Dendritic cell treated with granulocyte-macrophage colony-stimulating factor and Interleukin-4, amounts not matched to agents 40 ng/mL and 50 ng/mL, for 4 days (primary cell): ENCODE data around the gene CHST5.
"Not testable (repeated sequence)": the region's sequence is repeated elsewhere in the genome, so short reads cannot be mapped to it uniquely, and the experiment has no call there.

Source experiments
- H3K27ac Mint-ChIP-seq: one replicate; pipeline ENCODE4 v1.8.0; 2022; ENCODE audit warnings: mild to moderate bottlenecking, mixed read lengths
- H3K27me3 Mint-ChIP-seq: one replicate; pipeline ENCODE4 v1.8.0; 2022; ENCODE audit warnings: mild to moderate bottlenecking, mixed read lengths
- H3K36me3 Mint-ChIP-seq: one replicate; pipeline ENCODE4 v1.8.0; 2022; ENCODE audit warnings: low read depth, mixed read lengths
- H3K4me1 Mint-ChIP-seq: one replicate; pipeline ENCODE4 v1.8.0; 2022; ENCODE audit warnings: low read depth, mixed read lengths
- H3K4me3 Mint-ChIP-seq: one replicate; pipeline ENCODE4 v1.8.0; 2022; ENCODE audit warnings: mild to moderate bottlenecking, moderate library complexity, mixed read lengths
- H3K9me3 Mint-ChIP-seq: one replicate; pipeline ENCODE4 v1.8.0; 2022; ENCODE audit warnings: mixed read lengths
- intact Hi-C: fragments of 100-400 bp; cut with micrococcal nuclease; formaldehyde crosslinking; loops from one replicate; pipeline ENCODE4 v1.15.0; 2022

Gene CHST5

DNA sequence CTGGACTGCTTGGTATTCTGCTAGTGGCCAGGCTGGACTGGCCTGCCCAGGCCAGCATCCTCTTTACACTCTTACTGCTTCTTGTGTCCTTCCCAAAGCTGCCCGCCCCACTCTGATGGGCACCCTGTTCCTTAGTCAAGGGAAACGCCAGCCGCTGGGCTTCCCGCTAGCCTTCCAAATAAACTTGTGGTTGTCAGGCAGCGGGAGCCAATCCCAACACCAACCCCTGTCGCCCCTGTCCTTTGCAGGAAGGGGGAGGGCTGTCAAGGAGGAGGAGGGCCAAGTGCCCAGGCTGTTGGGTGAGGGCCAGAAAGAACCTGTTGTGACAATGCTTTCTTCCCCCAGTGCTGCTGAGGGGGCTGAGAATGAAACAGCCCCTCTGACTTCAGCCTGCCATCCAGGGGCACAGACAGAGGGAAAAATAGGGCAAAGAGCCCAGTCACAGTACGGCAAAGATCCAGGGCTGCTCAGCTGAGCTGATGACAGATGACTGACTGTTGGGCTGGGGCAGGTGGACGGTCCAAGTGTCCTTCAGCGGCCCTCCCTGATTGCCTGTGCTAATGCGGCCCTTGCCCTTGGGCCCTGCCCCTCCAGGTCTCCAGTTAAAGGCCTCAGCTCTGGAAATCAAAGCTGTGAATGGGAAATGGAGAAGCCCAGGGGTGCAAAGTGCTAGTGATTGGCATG is 3.1 kb upstream of the CHST5 start:
- H3K27ac Mint-ChIP-seq, H3K9me3 Mint-ChIP-seq, H3K36me3 Mint-ChIP-seq, intact Hi-C loops, H3K4me1 Mint-ChIP-seq, H3K27me3 Mint-ChIP-seq, H3K4me3 Mint-ChIP-seq: not testable (repeated sequence)

DNA sequence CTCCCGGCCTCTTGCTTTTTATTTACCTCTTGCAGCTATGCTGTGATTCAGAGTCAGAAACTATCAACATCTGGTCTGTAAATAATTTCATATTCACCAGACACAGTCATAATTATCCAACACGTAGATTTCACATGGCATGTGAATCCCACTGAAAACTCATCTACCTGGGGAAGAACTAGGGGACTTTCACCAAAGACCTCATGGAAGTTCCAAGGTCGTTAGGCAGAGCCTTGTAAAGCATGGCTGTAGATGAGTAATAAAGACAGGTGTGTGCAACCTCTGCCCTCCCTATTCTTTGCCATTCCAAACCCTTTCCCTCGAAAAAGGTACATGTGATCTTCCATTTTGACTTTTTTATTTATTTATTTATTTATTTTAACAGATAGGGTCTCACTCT is 1.9 kb upstream of the CHST5 start:
- Mint-ChIP-seq H3K9me3 (no peaks in the 10 kb centered on the region), H3K4me3 (no peak overlapping the region), H3K27me3 (peaks cover 3% of the 10 kb centered on the region), H3K36me3 (no peaks in the 10 kb centered on the region), H3K4me1 (no peaks in the 10 kb centered on the region), H3K27ac (no peak overlapping the region)
- intact Hi-C loops, result no loop called here

GRCh38 chr16:75535211-75535843 is 581 bp downstream of the CHST5 start:
- no peaks in the 10 kb centered on the region for H3K36me3 Mint-ChIP-seq
- intact Hi-C loops, result no loop called here
- no peaks in the 10 kb centered on the region for H3K9me3 Mint-ChIP-seq
- peaks cover 6% of the 10 kb centered on the region for H3K27me3 Mint-ChIP-seq
- H3K4me3 Mint-ChIP-seq, result no peak overlapping the region
- no peak overlapping the region for H3K27ac Mint-ChIP-seq
- no peaks in the 10 kb centered on the region for H3K4me1 Mint-ChIP-seq

DNA sequence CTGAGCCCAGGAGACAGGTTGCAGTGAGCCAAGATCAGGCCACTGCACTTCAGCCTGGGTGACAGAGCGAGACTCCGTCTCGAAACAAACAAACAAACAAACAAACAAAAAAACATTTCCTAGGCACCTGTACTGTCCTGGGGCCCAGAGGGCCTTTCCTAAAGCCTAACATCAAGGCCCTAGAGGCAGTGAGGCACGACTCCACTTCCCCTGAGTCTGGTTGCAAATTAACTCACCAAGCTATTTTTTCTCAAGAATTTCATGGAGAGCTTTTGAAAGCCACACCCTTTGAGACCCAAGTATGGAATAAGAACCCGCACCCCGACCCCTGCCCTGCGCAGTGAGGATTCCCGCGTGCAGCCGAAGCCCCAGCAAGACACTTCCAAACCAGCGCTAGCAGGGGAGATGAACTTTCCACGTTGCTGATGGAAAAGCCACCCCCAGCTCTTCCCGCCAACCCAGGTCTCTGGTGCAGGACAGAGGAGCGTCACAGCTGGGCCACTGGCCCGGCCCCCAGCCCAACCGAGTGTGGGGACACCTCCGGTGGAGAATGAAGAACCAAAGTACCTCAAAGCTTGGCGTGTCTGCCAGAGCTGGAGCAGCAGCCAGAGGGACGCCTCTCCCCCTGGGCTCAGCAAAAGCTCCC is 1.2 kb downstream of the CHST5 start:
- no peaks in the 10 kb centered on the region for H3K9me3 Mint-ChIP-seq
- H3K27me3 Mint-ChIP-seq, result peaks cover 6% of the 10 kb centered on the region
- no peak overlapping the region for H3K27ac Mint-ChIP-seq
- H3K36me3 Mint-ChIP-seq, result no peaks in the 10 kb centered on the region
- H3K4me3 Mint-ChIP-seq, result no peak overlapping the region
- intact Hi-C loops, result no loop called here
- no peaks in the 10 kb centered on the region for H3K4me1 Mint-ChIP-seq

DNA sequence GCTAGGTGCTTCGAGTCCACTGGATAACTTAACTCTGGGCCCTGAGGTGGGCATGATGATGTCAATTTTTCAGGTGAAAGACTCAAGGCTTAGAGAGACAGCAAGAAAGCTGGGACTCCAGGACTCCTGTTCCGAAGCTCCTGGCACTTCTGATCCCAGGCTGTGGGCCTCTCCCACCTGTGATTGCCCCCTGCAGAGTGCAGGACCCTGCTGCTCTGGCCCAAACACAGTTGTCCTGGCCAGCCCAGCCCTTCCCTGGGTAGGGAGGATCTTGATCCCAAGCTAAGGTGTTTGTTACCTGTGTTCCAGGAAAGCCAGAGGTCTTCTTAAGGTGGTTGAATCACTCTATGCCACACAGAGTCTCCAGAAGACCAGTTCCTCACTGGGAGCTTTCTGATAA is 3.1 kb downstream of the CHST5 start:
- peaks cover 8% of the 10 kb centered on the region for H3K9me3 Mint-ChIP-seq
- H3K27ac Mint-ChIP-seq, result no peak overlapping the region
- H3K36me3 Mint-ChIP-seq, result no peaks in the 10 kb centered on the region
- no peak overlapping the region for H3K4me3 Mint-ChIP-seq
- no peaks in the 10 kb centered on the region for H3K4me1 Mint-ChIP-seq
- intact Hi-C loops, result no loop called here
- H3K27me3 Mint-ChIP-seq, result peaks cover 6% of the 10 kb centered on the region

- Mint-ChIP-seq H3K36me3 (no peaks in the 10 kb centered on the region), H3K4me3 (no peak overlapping the region), H3K4me1 (no peaks in the 10 kb centered on the region), H3K9me3 (peaks cover 8% of the 10 kb centered on the region), H3K27ac (no peak overlapping the region), H3K27me3 (peaks cover 6% of the 10 kb centered on the region)
- intact Hi-C loops, result no loop called here
These were observed 3.7 kb downstream of the CHST5 start for GRCh38 chr16:75532142-75532765.

DNA sequence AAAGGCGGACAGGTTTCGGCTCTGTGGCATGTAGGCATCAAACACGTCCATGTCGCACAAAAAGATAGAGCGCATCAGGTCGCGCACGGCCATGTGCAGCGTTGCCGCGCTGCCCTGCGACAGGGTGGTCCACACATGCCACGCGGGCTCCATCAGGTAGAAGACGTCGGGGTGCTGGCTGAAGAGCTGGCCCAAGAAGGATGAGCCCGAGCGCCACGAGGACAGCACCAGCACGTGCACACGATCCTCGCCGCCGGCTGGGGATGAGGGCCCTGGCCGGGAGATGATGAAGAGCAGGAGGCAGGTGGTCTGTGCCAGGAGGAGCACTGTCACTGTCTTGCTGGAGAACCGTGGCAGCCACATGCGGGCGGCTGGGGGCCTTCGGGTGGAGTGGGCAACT is 5.9 kb downstream of the CHST5 start:
- H3K9me3 Mint-ChIP-seq, result peaks cover 8% of the 10 kb centered on the region
- H3K36me3 Mint-ChIP-seq, result no peaks in the 10 kb centered on the region
- H3K4me1 Mint-ChIP-seq, result no peaks in the 10 kb centered on the region
- H3K27ac Mint-ChIP-seq, result no peak overlapping the region
- no peak overlapping the region for H3K4me3 Mint-ChIP-seq
- intact Hi-C loops, result no loop called here
- peaks cover 3% of the 10 kb centered on the region for H3K27me3 Mint-ChIP-seq

DNA sequence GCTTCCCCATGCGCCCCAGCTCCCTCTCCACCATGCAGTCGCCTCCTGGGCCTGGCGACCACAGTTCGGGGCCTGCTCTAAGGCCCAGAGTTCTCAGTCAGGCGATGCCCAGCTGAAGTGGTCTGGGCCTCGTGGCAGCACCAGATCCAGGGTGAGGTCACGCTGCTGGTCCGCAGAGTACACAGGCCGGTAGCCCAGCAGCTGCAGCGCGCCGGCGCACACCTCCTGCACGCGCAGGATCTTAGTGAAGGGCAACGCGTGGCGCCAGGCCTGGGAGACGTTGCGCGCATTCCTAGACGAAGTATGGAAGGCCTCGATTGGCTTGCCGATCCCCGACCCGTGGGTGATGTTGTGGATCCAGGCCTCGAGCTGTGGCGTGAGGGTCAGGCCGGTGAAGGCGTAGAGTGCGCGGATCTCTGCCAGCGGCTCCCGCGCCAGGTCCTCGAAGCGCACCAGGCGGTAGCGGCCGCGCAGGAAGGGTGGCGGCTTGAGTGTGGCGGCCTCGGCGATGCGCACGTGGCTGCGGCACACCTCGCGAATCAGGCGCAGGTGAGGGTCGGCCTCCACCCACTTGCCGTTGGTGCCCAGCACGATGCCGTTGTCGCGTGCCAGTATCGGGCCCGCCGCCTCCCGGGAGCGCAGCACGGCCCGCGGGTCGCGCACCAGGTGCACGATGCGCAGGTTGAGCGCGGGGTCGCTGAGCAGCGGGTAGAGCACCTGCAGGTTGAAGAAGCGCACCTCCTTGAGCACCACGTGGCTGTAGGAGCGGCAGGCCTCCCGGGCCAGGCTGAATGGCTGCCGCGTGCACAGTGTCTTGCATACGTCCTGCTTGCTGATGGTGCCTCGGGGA is 6.6 kb downstream of the CHST5 start:
- intact Hi-C loops, result no loop called here
- Mint-ChIP-seq H3K27me3 (peaks cover 3% of the 10 kb centered on the region), H3K4me1 (no peaks in the 10 kb centered on the region), H3K9me3 (peaks cover 8% of the 10 kb centered on the region), H3K4me3 (no peak overlapping the region), H3K27ac (no peak overlapping the region), H3K36me3 (no peaks in the 10 kb centered on the region)

- intact Hi-C loops, result no loop called here
- Mint-ChIP-seq H3K4me1 (no peaks in the 10 kb centered on the region), H3K36me3 (no peaks in the 10 kb centered on the region), H3K4me3 (no peak overlapping the region), H3K9me3 (peaks cover 8% of the 10 kb centered on the region), H3K27me3 (peaks cover 3% of the 10 kb centered on the region), H3K27ac (no peak overlapping the region)
These were observed 8.0 kb downstream of the CHST5 start for GRCh38 chr16:75527825-75528299.

DNA sequence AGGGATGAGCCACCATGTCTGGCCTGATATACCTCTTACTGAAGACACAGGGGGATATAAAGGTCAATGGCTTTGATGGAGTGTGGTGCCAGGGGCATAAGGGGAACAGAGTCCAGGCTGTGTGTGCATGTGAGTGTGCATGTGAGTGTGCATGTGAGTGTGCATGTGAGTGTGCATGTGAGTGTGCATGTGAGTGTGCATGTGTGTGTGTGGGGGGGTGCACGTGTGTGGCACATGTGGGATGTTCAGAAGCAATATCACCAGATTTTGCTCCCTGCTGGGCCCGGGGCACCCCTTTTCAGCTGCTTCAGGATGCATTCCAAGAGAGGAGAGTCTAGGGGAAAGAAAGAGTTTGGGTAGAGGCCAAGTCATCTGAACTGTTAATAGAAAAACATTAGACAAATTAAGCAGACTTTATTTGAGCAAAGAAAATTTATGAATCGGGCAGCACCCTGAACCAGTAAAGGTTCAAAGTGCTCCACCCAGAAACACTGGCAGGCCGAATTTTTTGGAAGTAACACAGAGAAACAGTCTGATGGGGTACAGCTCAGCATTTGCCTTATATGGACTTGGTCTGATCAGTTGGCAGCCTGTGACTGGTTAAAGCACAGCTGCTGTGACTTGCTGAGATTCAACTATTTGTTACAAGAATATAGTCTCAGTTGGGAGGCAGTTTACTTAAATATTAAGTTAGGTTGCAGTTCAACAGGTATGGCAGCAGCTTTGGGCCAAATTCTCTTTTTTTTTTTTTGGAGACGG is 9.7 kb downstream of the CHST5 start:
- Mint-ChIP-seq H3K4me3 (no peak overlapping the region), H3K27me3 (no peaks in the 10 kb centered on the region), H3K36me3 (no peaks in the 10 kb centered on the region)

DNA sequence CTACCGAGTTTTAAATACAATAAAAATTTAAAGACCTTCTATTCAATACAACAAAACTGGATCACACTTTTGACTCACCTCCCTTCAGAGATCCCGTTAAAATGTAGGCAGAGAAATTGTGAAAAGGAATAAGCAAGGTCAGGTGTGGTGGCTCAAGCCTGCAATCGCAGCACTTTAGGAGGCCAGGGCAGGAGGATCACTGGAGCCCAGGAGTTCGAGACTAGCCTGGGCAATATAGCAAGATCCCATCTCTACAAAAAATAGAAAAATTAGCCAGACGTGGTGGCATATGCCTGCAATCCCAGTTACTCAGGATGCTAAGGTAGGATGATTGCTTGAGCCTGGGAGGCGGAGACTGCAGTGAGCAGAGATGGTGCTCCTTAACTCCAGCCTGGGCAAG is 16.7 kb downstream of the CHST5 start:
- H3K36me3 Mint-ChIP-seq, result peaks cover 6% of the 10 kb centered on the region
- H3K4me3 Mint-ChIP-seq, result no peak overlapping the region
- H3K4me1 Mint-ChIP-seq, result peaks cover 12% of the 10 kb centered on the region
- intact Hi-C loops, result loop anchor here (5.0 kb wide), 1 partner anchor 48 kb away; the partner anchor contains the start of gene GABARAPL2
- H3K27me3 Mint-ChIP-seq, result peaks cover 15% of the 10 kb centered on the region
- H3K27ac Mint-ChIP-seq, result no peak overlapping the region
- H3K9me3 Mint-ChIP-seq, result no peaks in the 10 kb centered on the region

More for the DNA sequence above, 9.7 kb downstream of the CHST5 start:
- intact Hi-C loops, result no loop called here
- Mint-ChIP-seq H3K27ac (no peak overlapping the region), H3K4me1 (no peaks in the 10 kb centered on the region), H3K9me3 (peaks cover 8% of the 10 kb centered on the region)

- intact Hi-C loops, result loop anchor here (2.0 to 5.0 kb wide), 2 partner anchors 51 to 84 kb away; partner anchors contain the start of genes CFDP1 and GABARAPL2
- H3K27ac Mint-ChIP-seq, result peak overlapping the region; percentile 84
- peak overlapping the region; percentile 82 for H3K4me3 Mint-ChIP-seq
- peaks cover 12% of the 10 kb centered on the region for H3K4me1 Mint-ChIP-seq
- not testable (repeated sequence) for H3K36me3 Mint-ChIP-seq, H3K9me3 Mint-ChIP-seq
- H3K27me3 Mint-ChIP-seq, result peaks cover 18% of the 10 kb centered on the region
These were observed 19.5 kb downstream of the CHST5 start for GRCh38 chr16:75516189-75516966.
